GM18502 (cell line): ENCODE results near the gene ETV2.
"Not testable (repeated sequence)": the region's sequence is repeated elsewhere in the genome, so short reads cannot be mapped to it uniquely, and the experiment has no call there.

Experiments
- ATAC-seq: cut with Tn5 transposase; IDR thresholded peaks from one replicate; pipeline ENCODE4 v1.9.1; 2021; ENCODE audit warnings: mild to moderate bottlenecking; ENCODE audit not compliant: unreplicated experiment, poor library complexity

The ETV2 gene, protein sequence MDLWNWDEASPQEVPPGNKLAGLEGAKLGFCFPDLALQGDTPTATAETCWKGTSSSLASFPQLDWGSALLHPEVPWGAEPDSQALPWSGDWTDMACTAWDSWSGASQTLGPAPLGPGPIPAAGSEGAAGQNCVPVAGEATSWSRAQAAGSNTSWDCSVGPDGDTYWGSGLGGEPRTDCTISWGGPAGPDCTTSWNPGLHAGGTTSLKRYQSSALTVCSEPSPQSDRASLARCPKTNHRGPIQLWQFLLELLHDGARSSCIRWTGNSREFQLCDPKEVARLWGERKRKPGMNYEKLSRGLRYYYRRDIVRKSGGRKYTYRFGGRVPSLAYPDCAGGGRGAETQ

DNA sequence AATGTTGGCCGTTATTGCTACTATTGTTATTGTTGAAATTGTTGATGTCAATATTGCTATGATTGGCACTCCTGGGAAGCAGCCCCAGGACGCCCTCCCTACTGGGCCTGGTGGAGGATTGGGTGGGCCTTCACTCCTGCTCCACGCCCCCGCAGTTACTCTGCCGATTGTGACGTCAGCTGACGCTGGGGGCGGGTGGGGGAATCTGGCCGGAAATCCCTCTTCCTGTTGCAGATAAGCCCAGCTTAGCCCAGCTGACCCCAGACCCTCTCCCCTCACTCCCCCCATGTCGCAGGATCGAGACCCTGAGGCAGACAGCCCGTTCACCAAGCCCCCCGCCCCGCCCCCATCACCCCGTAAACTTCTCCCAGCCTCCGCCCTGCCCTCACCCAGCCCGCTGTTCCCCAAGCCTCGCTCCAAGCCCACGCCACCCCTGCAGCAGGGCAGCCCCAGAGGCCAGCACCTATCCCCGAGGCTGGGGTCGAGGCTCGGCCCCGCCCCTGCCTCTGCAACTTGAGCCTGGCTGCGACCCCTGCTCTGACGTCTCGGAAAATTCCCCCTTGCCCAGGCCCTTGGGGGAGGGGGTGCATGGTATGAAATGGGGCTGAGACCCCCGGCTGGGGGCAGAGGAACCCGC lies at the start of gene ETV2:
TSS of gene ETV2 (plus strand) at position 231 of the 637 bp plus-strand sequence. CDS start 716 bp downstream, outside the sequence.
- ATAC-seq: no peak

DNA sequence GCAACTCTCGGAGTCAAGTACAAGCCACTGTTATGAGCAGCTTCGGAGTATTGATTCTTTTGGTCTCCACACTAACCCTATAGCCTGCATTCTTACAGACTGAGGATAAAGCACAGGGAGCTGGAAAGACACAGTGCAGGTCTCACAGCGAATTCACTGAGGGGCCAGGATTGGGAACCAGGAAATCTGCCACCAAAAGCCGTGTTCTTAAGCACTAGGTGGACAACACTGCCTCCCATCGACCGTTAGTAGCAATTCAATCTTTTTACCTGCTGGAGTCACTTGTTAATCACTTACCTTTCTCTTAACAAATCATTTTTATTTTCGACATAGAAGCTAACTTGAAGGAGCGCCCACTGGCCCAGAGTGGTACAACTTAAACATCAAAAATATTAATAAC lies 49.3 kb upstream of the ETV2 start:
- no peak for ATAC-seq

DNA sequence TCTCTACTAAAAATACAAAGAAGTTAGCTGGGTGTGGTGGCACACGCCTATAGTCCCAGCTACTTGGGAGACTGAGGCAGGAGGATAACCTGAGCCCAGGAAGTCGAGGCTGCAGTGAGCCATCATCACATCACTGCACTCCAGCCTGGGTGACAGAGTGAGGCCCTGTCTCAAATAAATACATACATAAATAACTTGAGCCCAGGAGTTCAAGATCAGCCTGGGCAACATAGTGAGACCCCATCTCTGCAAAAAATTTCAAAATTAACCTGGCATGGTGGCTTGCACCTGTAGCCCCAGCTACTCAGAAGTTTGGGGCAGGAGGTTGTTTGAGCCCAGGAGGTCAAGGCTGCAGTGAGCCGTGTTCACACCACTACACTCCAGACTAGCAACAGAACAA lies 46.5 kb upstream of the ETV2 start:
- not testable (repeated sequence) for ATAC-seq

DNA sequence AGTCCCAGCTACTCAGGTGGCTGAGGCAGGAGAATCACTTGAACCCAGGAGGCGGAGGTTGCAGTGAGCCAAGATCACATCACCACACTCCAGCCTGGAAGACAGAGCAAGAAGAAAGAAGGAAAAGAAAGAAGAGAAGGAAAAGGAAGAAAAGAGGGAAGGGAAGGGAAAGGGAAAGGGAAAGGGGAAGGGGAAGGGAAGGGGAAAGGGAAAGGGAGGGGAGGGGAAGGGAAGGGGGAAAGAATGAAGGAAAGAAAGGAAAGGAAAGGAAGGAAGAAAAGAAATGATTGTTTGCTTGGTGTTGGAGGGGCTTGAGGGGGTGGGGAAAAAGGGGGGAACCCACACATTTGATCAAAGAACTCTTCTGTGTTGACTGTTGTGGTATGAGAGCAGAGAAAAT lies 45.6 kb upstream of the ETV2 start:
- ATAC-seq: no peak

DNA sequence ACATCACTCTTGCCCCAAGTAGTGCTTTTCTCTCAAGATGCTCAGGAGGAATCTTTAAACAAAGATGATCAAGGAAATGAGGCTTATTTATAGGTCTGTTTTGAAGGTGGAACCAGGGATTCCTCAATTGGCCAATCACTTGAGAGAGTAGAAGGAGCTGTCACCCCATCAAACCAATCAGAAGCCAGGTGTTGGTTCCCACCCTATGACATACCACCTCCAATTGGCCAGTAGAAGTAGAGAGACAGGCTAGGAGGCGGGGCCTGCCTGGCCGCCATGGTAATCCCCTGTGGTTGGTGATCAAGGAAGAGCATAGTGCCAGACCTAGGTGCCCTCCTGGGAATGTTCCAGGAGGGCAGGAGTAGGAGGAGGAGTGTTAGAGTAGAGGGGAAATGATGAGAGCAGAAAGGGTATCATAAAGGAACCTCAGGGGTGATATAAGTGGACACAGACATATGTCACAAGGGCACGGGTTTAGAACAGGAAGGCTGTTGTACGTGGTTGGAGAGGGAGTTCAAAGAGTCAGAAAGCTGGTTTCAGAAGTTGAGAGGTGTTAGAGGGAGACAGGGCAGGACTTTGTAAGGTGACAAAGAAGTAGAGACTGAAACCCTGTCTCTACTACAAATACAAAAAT lies 45.1 kb upstream of the ETV2 start:
- ATAC-seq: peak; percentile 75

DNA sequence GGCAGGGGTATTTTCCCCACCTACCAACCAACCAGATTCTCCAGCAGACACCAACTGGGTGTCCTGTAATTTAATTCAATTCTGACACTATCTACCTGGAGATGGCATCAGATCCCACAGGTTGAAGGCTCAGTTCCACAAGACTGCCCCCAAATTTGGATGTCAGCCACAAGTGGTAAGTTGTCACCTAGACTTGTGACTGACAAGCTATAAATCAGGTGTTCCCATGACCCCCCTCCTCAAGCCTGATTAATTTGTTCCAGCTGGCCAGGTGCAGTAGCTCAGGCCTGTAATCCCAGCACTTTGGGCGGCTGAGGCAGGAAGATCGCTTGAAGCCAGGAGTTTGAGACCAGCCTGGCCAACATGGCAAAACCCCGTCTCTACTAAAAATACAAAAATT lies 39.6 kb upstream of the ETV2 start:
- no peak for ATAC-seq

DNA sequence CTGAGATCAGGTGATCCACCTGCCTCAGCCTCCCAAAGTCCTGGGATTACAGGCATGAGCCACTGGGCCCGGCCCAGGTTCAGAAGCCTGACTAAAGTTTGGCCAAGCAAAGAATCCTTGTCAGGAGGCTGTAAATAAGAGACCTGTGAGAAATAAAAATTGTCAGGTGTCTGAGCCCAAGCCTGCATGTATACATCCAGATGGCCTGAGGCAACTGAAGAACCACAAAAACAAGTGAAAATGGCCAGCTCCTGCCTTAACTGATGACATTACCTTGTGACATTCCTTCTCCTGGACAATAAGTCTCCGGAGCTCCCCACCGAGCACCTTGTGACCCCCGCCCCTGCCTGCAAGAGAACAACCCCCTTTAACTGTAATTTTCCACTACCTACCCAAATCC lies 37.1 kb upstream of the ETV2 start:
- ATAC-seq: not testable (repeated sequence)

DNA sequence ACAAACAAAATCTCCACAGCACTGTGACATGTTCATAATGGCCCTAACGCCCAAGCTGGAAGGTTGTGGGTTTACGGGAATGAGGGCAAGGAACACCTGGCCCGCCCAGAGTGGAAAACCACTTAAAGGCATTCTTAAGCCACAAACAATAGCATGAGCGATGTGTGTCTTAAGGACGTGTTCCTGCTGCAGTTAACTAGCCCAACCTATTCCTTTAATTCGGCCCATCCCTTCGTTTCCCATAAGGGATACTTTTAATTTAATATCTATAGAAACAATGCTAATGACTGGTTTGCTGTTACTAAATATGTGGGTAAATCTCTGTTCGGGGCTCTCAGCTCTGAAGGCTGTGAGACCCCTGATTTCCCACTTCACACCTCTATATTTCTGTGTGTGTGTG lies 34.4 kb upstream of the ETV2 start:
- not testable (repeated sequence) for ATAC-seq

DNA sequence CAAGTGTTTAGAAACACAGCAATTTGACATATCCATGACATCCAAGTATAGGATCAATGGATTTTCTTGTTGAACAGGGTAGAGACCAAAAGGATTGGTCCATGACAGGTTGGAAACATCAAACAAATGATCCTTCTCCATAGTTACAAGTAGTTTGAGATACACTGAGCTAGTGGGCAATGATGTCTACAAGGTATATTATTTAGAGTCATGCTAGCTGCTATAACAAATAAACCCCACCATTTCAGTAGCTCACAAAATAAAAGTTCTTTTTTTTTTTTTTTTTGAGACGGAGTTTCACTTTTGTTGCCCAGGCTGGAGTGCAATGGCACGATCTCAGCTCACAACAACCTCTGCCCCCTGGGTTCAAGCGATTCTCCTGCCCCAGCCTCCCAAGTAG lies 33.9 kb upstream of the ETV2 start:
- ATAC-seq: no peak

DNA sequence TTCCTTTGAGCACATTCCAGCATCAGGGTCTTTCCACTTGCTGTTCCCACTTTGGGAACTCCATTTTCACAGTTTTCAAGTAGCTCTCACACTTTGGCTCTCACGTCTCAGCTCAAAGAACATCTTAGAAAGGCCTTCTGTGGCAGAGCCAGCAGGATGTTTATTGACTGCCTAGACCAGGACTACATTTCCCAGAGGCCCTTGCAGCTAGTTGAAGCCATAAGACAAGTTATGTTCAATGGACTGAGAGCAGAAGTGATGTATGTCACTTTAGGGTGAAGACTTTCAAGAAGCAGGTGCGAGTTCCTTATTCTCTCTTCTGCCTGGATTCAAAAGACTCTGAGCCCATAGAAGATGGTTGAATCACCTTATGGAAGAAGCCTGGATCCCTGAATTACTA lies 33.3 kb upstream of the ETV2 start:
- ATAC-seq: no peak

DNA sequence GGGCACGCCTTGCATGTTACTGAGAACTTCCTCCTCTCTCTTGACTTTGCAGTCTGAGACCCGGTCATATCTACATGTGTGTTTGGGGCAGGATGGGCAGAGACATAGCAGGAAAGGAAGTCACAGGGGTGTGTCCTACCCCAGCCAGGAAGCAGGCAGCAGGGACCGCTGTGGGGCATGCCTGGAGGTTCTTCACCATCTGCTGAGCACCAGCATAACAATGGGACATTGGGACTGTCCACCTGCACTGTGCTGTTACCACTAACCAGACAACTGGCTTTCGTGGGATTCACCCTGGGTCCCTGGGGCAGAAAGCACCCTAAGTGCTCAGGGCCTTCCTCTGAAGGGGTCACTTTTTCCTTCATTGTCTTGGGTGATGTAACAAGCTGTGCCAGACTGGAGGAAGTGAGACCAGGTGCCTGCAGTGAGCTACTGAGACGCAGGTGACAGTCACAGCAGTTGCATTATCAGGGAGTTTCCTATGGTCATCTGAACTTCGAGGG lies 31.6 kb upstream of the ETV2 start:
- ATAC-seq: no peak

DNA sequence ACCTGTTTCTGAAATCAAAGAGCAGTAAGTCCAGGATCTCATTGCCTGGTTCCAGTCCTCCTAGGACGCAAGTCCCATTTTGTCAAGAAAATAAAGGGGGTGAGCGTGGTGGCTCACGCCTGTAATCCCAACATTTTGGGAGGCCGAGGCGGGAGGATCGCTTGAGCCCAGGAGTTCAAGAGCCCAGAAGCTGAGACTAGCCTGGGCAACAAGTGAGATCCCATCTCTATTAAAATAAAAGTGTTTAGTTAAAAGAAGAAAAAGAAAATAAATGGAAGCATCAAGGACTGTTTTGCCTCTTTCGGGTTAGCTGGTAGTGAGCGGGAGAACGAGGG lies 29.4 kb upstream of the ETV2 start:
- ATAC-seq: no peak

DNA sequence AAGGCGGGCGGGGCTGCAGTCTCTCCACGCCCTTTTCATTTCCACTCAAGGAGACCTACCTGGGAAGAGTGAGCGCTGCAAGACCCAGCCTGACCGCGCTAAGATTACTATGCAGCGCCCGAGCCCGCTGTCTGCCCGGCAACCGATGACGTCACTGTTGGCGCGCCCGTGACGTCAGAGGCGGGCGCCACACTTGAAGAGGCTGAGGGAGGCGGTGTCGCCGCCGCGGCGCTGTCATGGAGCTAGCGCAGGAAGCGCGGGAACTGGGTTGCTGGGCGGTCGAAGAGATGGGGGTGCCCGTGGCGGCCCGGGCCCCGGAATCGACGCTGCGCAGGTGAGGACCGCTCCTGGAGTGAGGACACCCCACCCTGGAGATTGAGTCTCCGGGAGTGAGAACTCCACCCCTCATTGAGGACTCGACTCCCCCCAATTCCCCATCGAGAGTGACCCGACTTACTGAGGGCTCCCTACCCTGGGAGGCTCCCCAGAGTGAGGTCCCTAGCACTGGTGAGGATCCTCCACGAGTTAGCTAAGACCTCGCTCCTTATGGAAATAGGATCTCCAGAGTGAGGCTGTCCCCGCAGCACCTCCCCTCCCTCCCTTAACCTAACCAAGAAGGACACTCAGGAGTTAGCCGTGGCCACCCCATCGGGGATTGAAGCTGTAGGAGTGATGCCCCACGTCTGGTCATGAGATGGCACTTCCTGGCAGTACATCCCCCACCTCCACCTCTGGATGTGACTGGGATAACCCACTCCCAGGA lies 28.8 kb upstream of the ETV2 start, which contains the start of gene HAUS5:
TSS of gene HAUS5 (plus strand) at position 177 of the 763 bp plus-strand sequence. CDS start at position 237, 60 bp downstream.
- ATAC-seq: peak; percentile 80

DNA sequence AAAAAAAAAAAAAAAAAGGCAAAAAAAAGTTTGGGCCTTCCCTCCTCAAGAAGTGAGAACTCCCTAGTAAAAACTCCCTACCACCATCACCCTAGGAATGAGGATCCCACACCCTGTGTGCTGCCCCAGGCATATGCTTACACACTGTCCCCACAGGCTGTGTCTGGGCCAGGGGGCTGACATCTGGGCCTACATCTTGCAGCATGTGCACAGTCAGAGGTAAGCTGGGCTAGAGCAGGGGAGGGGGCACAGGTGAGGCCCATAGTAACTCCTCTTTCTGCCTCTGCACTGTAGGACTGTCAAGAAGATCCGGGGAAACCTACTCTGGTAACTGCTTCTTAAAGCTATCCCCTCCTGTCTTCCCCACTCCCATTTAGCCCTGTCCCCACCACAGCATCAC lies 28.0 kb upstream of the ETV2 start:
- ATAC-seq: no peak

DNA sequence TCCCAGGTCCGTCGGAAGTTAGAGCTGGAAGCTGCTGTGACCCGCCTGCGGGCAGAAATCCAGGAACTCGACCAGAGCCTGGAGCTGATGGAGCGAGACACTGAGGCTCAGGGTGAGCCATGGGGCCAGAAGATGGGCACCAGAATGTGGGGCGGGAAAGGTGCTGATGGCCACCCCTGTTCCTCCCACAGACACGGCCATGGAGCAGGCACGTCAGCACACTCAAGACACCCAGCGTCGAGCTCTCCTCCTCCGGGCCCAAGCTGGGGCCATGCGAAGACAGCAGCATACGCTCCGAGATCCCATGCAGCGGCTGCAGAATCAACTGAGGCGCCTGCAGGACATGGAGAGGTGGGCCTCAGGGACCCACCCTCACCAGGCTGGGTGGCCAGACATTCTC lies 26.5 kb upstream of the ETV2 start:
- ATAC-seq: no peak

DNA sequence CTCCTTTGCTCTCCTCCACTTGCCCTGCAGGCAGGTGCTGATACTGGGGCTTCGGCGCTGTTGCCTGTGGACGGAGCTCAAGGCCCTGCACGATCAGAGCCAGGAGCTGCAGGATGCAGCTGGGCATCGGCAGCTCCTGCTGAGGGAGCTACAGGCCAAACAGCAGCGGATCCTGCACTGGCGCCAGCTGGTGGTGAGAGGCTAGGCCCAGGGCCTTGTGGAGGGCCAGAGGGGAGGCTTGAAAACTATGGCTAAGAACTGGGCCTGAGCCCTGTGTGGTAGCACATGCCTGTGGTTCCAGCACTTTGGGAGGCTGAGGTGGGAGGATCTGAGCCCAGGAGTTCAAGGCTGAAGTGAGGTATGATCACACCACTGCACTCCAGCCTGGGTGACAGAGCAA lies 22.7 kb upstream of the ETV2 start:
- ATAC-seq: no peak

DNA sequence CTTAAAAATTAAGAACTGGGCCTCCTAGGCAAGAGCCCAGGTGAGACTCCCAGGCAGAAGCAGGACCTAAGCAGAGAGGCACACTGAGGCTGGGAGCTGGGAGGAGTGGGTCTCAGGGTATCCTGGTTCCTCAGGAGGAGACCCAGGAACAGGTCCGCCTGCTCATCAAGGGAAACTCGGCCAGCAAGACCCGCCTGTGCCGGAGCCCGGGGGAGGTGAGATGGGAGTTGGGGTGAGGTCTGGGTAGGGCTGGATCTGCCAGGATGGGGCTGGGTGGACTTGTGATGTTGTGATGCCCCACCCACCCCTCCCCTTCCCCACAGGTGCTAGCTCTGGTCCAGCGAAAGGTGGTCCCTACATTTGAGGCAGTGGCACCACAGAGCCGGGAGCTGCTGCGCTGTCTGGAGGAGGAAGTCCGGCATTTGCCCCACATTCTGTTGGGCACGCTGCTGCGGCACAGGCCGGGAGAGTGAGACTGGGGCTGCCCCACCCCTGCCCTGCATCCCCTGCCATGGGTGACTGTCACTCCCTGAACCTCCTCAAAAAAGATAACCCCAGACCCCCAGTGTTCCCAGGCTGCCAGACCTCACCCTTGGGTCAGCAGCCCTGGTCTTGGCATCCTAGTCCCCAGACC lies 22.1 kb upstream of the ETV2 start:
- no peak for ATAC-seq

DNA sequence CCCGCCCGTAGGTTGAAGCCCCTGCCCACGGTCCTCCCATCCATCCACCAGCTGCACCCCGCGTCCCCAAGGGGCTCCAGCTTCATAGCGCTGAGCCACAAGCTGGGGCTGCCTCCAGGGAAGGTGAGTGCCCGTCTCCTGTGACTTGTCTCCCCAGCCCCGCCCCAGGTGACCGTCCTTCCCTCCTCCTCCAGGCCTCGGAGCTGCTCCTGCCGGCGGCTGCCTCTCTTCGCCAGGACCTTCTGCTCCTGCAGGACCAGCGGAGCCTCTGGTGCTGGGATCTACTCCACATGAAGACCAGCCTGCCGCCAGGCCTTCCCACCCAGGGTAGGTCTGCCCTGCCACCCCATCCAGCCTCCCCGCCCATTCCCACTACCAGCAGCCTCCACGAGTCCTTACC lies 21.5 kb upstream of the ETV2 start:
- ATAC-seq: no peak

DNA sequence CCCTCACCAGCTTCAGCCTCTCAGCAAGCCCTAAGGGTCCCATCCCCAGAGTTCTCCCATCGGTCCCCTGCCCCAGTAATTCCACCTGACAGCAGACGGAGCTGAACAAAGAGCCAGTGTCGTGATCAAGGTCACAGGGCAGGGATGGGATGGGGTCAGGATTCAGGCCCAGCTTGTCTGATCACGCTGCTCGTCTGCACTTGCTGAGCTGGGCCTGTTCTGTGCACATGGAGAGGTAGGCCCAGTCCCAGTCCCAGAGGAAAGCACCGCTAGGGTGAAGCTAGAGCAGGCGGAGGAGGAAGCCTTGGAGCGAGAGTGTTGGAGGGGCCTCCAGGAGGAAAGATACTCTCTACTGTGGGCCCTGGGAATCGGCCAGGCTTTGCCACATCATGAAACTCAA lies 19.8 kb upstream of the ETV2 start:
- ATAC-seq: no peak

DNA sequence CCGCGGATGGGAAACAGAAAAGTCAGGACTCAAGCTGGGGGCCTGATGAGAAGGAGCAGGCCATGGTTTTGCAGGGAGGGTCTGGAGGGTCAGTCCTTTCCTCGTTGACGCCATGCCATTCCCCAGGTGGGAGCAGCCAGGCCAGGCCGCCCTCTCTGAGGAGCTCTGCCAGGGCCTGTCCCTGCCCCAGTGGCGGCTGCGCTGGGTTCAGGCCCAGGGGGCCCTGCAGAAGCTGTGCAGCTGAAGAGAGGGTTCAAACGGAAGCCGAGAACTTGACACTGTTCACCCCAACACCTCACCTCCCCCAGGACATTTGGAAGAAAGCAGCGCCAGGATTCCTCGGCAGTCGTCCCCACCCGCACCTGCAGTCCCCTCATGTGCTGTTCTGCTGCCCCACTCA lies 18.8 kb upstream of the ETV2 start:
- no peak for ATAC-seq
